Right lung (tissue), 5 donors: ENCODE results near the gene DHX15. TPM values are rescaled to one million over a fixed set of nuclear protein-coding genes. Genes with fewer than 3 reads are reported as not detected.
A peak's percentile ranks its signal among the peaks of the same experiment; 100 is the strongest.
"Not testable (repeated sequence)": the region's sequence is repeated elsewhere in the genome, so short reads cannot be mapped to it uniquely, and the experiment has no call there.

Experiments
- DNase-seq, 2 donors: peaks; one replicate each; pipeline ENCODE4 v3.0.0-alpha.2; 2013
- polyA plus RNA-seq, 5 donors: library from polyadenylated mRNA; unstranded; fragments of 120-200 nt; gene quantifications; one replicate each; pipeline versions ENCODE4 v1.2.1 to v1.2.3, GENCODE V29; 2013; ENCODE audit warnings: inconsistent platforms in 1 of 5, low replicate concordance in 1 of 5; ENCODE audit not compliant: insufficient read length in 5 of 5, insufficient read depth in 1 of 5

DHX15 gene
- polyA plus RNA-seq, 5 donors: 167 to 270 (median 234) TPM

GRCh38 chr4:24503090-24503489 lies 81.3 kb downstream of the DHX15 start:
- not testable (repeated sequence) for DNase-seq

DNA sequence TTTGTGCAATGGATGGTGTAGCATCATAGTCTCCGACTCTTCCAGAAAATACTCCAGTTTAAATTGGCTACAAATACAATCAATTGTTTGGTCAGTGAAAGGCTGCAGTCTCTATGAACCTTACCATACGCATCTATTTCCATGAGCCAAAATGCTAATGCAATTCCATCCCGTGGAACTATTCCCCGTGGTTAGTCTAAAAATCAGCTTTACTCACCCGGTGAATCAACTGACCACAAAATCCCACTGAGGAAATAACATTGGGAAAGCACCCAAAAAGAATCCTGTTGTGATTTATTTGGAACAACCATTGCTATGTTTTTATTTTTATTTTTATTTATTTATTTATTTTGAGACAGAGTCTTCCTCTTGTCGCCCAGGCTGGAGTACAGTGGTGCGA lies 87.1 kb downstream of the DHX15 start:
- no peak for DNase-seq

DNA sequence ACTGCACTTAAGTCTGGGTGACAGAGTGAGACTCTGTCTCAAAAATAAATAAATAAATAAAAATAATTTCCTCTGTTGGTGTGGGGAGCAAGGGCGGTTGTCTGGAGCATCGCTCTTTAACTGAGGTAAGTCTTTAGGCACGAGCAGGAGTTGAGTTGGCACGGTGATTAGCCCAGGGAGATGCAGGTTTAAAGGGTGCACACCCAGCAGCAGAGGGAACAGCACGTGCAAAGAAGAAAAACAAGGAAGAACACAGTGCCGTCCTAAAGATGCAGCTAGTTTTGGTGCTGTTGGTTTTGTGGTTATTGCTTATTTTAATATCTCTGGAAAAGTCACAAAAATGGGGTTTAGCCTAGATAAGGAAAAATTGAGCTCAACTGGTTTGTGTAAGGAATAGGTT lies 87.8 kb downstream of the DHX15 start:
- no peak for DNase-seq

DNA sequence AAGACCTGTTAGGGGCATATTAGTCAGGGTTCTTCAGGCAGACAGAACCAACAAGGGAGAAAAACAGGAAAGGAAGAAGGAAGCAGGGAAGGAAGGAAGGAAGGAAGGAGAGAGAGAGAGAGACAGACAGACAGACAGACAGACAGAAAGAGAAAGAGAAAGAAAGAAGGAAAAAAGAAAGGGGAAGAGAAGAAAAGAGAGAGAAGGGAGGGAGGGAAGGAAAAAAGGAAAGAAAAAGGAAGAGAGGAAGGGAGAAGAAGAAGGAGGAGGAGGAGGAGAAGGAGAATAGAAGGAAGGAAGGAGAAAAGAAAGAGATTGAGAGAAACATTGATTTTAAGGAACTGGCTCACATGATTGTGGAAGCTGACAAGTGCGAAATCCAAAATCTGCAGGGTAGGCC lies 89.0 kb downstream of the DHX15 start:
- no peak for DNase-seq

DNA sequence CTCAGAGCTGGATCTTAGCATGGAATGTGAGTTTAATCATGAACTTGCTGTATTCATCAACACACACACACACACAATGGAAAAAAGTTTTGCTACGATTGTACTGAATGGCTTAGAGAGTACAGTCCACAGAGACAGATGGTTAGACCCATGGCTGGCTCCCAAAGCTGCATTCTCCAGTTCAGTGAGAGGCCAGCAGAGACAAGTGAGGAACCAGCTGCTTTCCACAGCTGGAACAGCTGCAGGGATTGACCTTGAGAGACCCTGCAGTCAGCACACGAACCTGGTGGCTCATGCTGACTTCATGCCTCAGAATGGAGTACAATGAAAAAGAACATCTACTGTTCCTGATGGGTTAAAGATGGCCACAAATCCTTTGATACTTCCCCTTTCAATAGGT lies 94.5 kb downstream of the DHX15 start:
- DNase-seq: peak; percentile 65 to 77

GRCh38 chr4:24488399-24489164 lies 95.8 kb downstream of the DHX15 start:
- DNase-seq: peak in 1 of 2 donors; percentile 61

- DNase-seq: no peak
Measured at GRCh38 chr4:24482871-24483270, 101.5 kb downstream of the DHX15 start.

DNA sequence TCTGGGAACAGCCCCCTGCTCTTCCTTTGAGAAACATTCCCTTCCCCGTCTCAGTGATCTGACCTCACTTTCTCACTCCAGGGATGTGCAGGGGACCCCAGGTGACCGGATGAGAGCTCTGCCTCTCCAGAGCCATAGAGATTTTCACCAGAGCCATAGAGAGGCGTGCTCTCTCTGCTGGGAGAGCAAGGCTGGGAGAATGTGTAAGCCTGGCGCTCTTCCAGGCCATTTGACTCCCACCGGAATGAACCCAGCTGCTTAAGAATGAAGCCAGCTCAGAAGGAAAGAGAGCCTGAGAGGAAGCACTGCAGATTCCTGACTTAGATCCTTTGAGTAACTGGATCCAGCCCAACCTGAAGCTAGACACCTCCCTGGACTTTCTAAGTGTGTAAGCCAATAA lies 106.4 kb downstream of the DHX15 start:
- peak; percentile 83 for DNase-seq

Other genes starting within 250 kb of the DHX15 start
- gene SOD3, start 211.0 kb upstream of the DHX15 start, polyA plus RNA-seq: 10 to 100 TPM; 11.7 to 29.0 (median 17.6) TPM